CD4-positive, alpha-beta T cell (primary cell): ENCODE measurements around the gene JARID2. TPM values are rescaled to one million over a fixed set of nuclear protein-coding genes. Genes with fewer than 3 reads are reported as not detected.

Experiments
- ATAC-seq: fragments of 200-7000 bp; cut with Tn5 transposase; one replicate; pipeline ENCODE4 v1.10.0; 2022; ENCODE audit warnings: mild to moderate bottlenecking; ENCODE audit not compliant: poor library complexity
- CTCF ChIA-PET: fragments of 350-600 bp; sonication (Branson Sonifier 250); formaldehyde crosslinking; loops from one replicate; lab custom pipeline; 2021; ENCODE audit warnings: antibody characterized with exemption, inconsistent platforms; lab: Charles Lee
- POLR2A ChIA-PET: fragments of 350-600 bp; sonication (Branson Sonifier 250); formaldehyde crosslinking; loops from one replicate; lab custom pipeline; 2021; ENCODE audit warnings: antibody characterized with exemption, inconsistent platforms; lab: Charles Lee
- DNase-seq, 14 experiments: peaks; one replicate each; pipeline ENCODE4 v3.0.0-alpha.2; 2013 to 2020; ENCODE audit warnings: mixed read lengths in 2 of 14
- H3K27ac ChIP-seq, 2 donors: one replicate each; pipeline versions ENCODE4 v1.5.1 to v1.7.0; 2013; ENCODE audit warnings: low read length in 2 of 2, low read depth in 1 of 2, mild to moderate bottlenecking in 1 of 2
- H3K27me3 ChIP-seq, 2 experiments: 1 replicate in 1 of 2; 2 replicates in 1 of 2; pipeline versions ENCODE4 v1.6.1 to v1.7.0; 2013; ENCODE audit warnings: low read length in 2 of 2, control low read depth in 1 of 2, mild to moderate bottlenecking in 1 of 2, moderate library complexity in 1 of 2; ENCODE audit not compliant: insufficient read depth in 2 of 2, control insufficient read depth in 1 of 2
- H3K36me3 ChIP-seq: one replicate; pipeline ENCODE4 v1.6.1; 2013; ENCODE audit warnings: low read length, control low read depth; ENCODE audit not compliant: insufficient read depth
- H3K4me1 ChIP-seq: one replicate; pipeline ENCODE4 v1.6.1; 2013; ENCODE audit warnings: low read length, control low read depth; ENCODE audit not compliant: insufficient read depth
- H3K4me3 ChIP-seq: one replicate; pipeline ENCODE4 v1.5.1; 2013; ENCODE audit warnings: mild to moderate bottlenecking, low read length, moderate library complexity
- H3K9me3 ChIP-seq, 2 experiments: 1 replicate in 1 of 2; 2 replicates in 1 of 2; pipeline versions ENCODE4 v1.6.1 to v1.7.0; 2013; ENCODE audit warnings: low read length in 2 of 2, mild to moderate bottlenecking in 2 of 2, control low read depth in 1 of 2, moderate library complexity in 1 of 2; ENCODE audit not compliant: control insufficient read depth in 1 of 2, insufficient read depth in 1 of 2
- H3K27ac Mint-ChIP-seq: one replicate; pipeline ENCODE4 v1.8.0; 2020; ENCODE audit warnings: mixed read lengths
- H3K27me3 Mint-ChIP-seq: one replicate; pipeline ENCODE4 v1.8.0; 2021; ENCODE audit warnings: mixed read lengths
- H3K36me3 Mint-ChIP-seq: one replicate; pipeline ENCODE4 v1.8.0; 2021; ENCODE audit warnings: low read depth, mixed read lengths
- H3K4me1 Mint-ChIP-seq: one replicate; pipeline ENCODE4 v1.8.0; 2021; ENCODE audit warnings: low read depth, mixed read lengths
- H3K4me3 Mint-ChIP-seq: one replicate; pipeline ENCODE4 v1.8.0; 2020; ENCODE audit warnings: mild to moderate bottlenecking, mixed read lengths
- H3K9me3 Mint-ChIP-seq: one replicate; pipeline ENCODE4 v1.8.0; 2020; ENCODE audit warnings: mixed read lengths
- CTCF ChIP-seq: fragments of 200-600 bp; IDR thresholded peaks from one replicate; pipeline ENCODE4 v1.8.0; 2022; ENCODE audit warnings: antibody characterized with exemption, mild to moderate bottlenecking
- intact Hi-C, 2 experiments: fragments of 100-400 bp; cut with DNase I in 1 of 2; cut with micrococcal nuclease in 1 of 2; formaldehyde crosslinking; loops; one replicate each; pipeline versions ENCODE4 v1.15.1 to v1.9.0; 2023 to 2025; cut with DNase I, micrococcal nuclease
- total RNA-seq, 174 experiments: library from RNA in 2 of 174; stranded (reverse) in 2 of 174; gene quantifications; one replicate each; pipeline ENCODE4 v1.2.3 and lab custom pipeline; 2021 to 2026

The JARID2 gene
- total RNA-seq, 2 experiments from 2014 or later, result 32.0 to 33.0 TPM

GRCh38 chr6:15517600-15517999, 271.7 kb downstream of the JARID2 start:
- ATAC-seq (no peak), DNase-seq (no peak)
- H3K27ac Mint-ChIP-seq, result no peak overlapping the region
- no peaks in the 10 kb centered on the region for H3K9me3 Mint-ChIP-seq
- peaks cover 96% of the 10 kb centered on the region for H3K36me3 Mint-ChIP-seq
- no peaks in the 10 kb centered on the region for H3K4me1 Mint-ChIP-seq
- no peaks in the 10 kb centered on the region for H3K27me3 Mint-ChIP-seq
- intact Hi-C loops, result no loop called here
- Histone ChIP-seq H3K27ac (no peak overlapping the region), H3K36me3 (peaks cover 84% of the 10 kb centered on the region), H3K4me1 (no peaks in the 10 kb centered on the region), H3K9me3 (no peaks in the 10 kb centered on the region), H3K27me3 (no peaks in the 10 kb centered on the region), H3K4me3 (no peak overlapping the region)
- CTCF ChIA-PET, result no interaction called here
- TF ChIP-seq CTCF, result no peak
- no peak overlapping the region for H3K4me3 Mint-ChIP-seq
- POLR2A ChIA-PET, result no interaction called here

- Mint-ChIP-seq H3K27me3 (no peaks in the 10 kb centered on the region), H3K4me1 (no peaks in the 10 kb centered on the region), H3K27ac (no peak overlapping the region), H3K4me3 (no peak overlapping the region), H3K36me3 (peaks cover 96% of the 10 kb centered on the region), H3K9me3 (no peaks in the 10 kb centered on the region)
- POLR2A ChIA-PET, result no interaction called here
- intact Hi-C loops, result no loop called here
- Histone ChIP-seq H3K9me3 (no peaks in the 10 kb centered on the region), H3K27me3 (no peaks in the 10 kb centered on the region), H3K4me3 (no peak overlapping the region), H3K27ac (no peak overlapping the region), H3K4me1 (peaks cover 3% of the 10 kb centered on the region), H3K36me3 (peaks cover 84% of the 10 kb centered on the region)
- no peak for TF ChIP-seq CTCF
- no peak for DNase-seq
- no peak for ATAC-seq
- CTCF ChIA-PET, result no interaction called here
These were observed 272.2 kb downstream of the JARID2 start for GRCh38 chr6:15518057-15518456.

GRCh38 chr6:15518878-15519277, 273.0 kb downstream of the JARID2 start:
- CTCF ChIA-PET, result no interaction called here
- H3K4me3 Mint-ChIP-seq, result no peak overlapping the region
- no peak for TF ChIP-seq CTCF
- H3K4me1 ChIP-seq, result peaks cover 3% of the 10 kb centered on the region
- H3K9me3 Mint-ChIP-seq, result no peaks in the 10 kb centered on the region
- peaks cover 98% of the 10 kb centered on the region for H3K36me3 Mint-ChIP-seq
- DNase-seq, result no peak
- H3K4me3 ChIP-seq, result no peak overlapping the region
- H3K9me3 ChIP-seq, result no peaks in the 10 kb centered on the region
- no peaks in the 10 kb centered on the region for H3K27me3 Mint-ChIP-seq
- no peaks in the 10 kb centered on the region for H3K4me1 Mint-ChIP-seq
- POLR2A ChIA-PET, result no interaction called here
- peaks cover 84% of the 10 kb centered on the region for H3K36me3 ChIP-seq
- H3K27me3 ChIP-seq, result no peaks in the 10 kb centered on the region
- no peak overlapping the region for H3K27ac ChIP-seq
- intact Hi-C loops, result no loop called here
- no peak overlapping the region for H3K27ac Mint-ChIP-seq
- ATAC-seq, result no peak
